HG03064 (cell line): ENCODE results near the gene TBC1D2.
A peak's percentile ranks its signal among the peaks of the same experiment; 100 is the strongest.
"Not testable (repeated sequence)": the region's sequence is repeated elsewhere in the genome, so short reads cannot be mapped to it uniquely, and the experiment has no call there.

ENCODE experiments used
- ATAC-seq: cut with Tn5 transposase; IDR thresholded peaks from one replicate; pipeline ENCODE4 v1.9.1; 2021; ENCODE audit warnings: low read depth; ENCODE audit not compliant: unreplicated experiment

TBC1D2 gene

GRCh38 chr9:98272083-98272482 is 16.6 kb upstream of the TBC1D2 start:
- ATAC-seq = no peak

DNA sequence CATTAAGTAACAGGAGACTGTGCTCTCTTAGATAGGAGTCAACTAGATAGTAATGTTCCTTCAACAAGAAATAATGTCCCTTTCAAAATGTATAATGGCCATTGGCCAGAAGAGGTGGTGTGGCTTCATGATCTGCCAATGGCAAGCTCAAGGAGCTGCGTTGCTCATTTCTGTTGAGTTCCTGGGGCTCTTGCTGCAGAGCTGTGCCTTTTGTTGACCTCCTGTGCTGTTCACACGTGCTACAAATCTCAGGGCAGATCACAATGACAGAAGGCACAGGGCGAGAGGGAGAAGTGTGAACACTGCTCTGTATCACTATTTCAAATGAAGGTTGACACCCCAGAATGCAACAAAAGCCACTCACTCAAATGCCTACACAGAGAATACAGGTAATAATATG is 16.0 kb upstream of the TBC1D2 start:
- no peak for ATAC-seq

- not testable (repeated sequence) for ATAC-seq
Measured at GRCh38 chr9:98270284-98270683, 14.8 kb upstream of the TBC1D2 start.

GRCh38 chr9:98269652-98270051 is 14.2 kb upstream of the TBC1D2 start:
- not testable (repeated sequence) for ATAC-seq

DNA sequence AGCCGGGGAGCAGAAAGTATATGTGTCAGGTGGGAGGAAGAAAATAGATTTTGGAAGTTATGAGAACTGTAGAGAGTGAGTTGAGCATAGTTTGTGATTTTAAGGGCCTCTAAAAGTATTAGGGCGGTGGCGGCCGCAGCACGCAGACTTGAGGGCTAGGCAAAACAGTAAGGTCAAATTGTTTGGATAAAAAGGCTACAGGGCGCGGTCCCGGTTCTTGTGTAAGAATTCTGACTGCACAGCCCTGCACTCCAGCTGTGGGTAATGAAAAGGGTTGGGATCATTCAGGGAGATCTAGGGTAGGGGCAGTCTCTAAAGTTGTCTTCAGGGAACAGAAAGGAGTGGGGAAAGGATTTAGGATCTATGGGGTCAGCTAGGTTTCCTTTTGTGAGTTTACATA is 12.1 kb upstream of the TBC1D2 start:
- ATAC-seq = not testable (repeated sequence)

- no peak for ATAC-seq
Measured at GRCh38 chr9:98264516-98264915, 9.1 kb upstream of the TBC1D2 start.

- no peak for ATAC-seq
Measured at GRCh38 chr9:98263482-98264357, 8.3 kb upstream of the TBC1D2 start.

DNA sequence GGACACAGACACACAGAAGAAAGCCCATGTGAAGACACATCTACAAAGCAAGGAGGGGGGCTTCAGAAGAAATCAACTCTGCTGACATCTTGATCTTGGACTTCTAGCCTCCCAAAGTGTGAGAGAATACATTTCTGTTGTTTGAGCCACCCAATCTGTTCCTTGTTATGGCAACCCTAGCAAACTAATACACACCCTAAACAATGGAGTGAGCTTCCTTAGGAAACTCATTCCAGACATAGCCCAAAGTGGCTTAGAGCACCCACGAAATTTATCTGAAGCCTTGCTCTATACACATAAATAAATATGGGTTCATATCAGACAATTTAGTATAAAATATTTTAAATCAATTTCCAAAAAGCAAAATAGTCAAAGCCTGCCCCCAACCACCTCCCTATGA is 7.6 kb upstream of the TBC1D2 start:
- ATAC-seq = no peak

- no peak for ATAC-seq
Measured at GRCh38 chr9:98262056-98262455, 6.6 kb upstream of the TBC1D2 start.

- ATAC-seq = no peak
Measured at GRCh38 chr9:98260635-98261034, 5.2 kb upstream of the TBC1D2 start.

DNA sequence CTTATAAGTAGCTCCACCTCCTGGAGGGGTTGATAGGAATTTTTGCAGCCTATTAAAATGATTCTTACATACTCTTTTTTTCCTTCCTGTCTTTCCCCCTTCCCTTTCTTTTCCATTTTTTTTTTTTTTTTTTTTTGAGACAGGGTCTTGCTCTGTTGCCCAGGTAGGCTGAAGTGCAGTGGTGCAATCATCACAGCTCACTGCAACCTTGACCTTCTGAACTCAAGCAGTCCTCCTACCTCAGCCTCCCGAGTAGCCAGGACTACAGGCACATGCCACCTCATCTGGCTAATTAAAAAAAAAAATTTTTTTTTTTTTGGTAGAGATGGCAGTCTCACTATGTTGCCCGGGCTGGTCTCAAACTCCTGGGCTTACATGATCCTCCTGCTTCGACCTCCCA is 4.3 kb upstream of the TBC1D2 start:
- ATAC-seq = no peak

GRCh38 chr9:98256756-98257155 is 1.3 kb upstream of the TBC1D2 start:
- no peak for ATAC-seq

DNA sequence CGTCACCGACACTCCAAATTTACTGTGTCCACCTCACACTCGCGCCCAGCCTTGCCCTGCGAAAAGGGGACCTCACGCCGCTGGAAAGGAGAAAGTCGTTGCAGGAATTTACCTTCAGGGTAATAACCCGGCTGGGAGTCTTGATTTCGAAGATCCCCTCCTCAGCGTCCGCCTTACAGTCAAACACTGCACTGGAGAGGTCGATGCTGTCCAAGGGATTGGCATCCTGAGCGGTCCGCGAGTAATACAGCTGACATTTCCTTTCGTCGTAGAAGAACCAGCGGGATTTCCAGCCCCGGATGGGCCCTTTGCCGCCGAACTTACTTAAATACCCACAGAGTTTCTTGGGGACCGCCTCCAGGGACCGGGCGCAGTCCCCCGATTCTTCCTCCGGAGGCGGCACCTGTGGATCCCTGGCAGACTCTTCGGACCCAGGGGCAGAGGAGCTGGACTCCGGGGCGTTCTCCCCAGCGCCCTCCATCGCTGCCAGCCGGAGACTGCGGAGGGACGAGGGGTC is 330 bp downstream of the TBC1D2 start:
- peak; percentile 23 for ATAC-seq

- ATAC-seq = no peak
Measured at GRCh38 chr9:98254228-98255060, 1.0 kb downstream of the TBC1D2 start.

GRCh38 chr9:98253565-98253964 is 1.9 kb downstream of the TBC1D2 start:
- no peak for ATAC-seq

DNA sequence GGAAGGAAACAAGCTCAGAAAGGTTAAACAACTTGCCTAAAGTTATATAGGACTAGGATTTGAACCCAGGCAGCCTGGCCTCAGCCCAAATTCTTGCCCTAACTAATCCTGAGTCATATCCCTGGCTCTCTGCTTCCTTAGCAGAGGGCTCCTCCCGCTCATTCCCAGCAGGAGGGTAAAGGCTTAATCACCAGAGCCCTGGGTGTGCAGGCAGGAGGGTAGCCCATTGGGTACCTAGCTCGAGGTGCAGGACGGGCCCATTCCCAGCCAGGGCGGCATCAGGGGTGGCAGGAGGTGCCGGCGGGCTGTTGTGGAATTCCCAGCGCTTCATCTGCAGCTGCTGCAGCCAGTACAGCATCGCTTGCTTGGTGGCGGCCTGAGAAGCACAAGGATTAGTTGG is 3.9 kb downstream of the TBC1D2 start:
- ATAC-seq = no peak

- no peak for ATAC-seq
Measured at GRCh38 chr9:98249771-98250170, 5.7 kb downstream of the TBC1D2 start.

DNA sequence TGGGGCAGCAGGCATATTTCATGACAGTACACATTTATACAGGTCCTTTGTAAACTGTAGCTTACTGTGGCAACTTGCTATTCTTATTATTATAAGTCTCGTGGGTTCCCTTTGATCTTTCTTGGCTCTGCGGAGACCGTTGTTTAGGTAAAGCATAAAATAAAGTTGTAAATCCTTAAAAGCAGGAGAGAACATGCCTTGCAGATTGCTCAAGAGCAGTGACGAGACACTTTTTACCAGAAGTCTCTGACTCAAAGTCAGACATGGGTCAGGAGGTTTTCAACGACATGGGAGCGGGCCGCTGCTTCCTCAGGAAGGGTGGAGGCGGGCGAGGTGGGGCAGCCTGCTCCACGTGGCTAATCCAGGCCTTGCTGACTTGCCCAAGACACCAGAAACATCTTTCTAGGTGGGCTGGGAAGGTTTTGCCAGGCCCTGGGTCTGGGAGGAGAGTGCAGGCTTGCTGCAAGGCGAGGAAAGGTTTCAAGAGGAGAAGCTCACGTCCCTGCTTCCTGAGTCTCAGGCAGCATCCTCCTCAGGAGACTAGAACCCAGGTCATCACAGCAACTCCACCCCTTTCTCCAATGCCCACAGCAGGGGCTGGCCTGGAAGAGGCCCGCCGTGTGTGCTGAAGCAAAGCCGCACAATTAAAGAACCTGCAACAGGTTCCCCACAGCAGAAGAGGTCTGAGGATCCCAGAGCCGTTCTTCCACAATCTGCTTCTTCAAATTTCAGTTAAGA is 6.5 kb downstream of the TBC1D2 start:
- ATAC-seq = no peak

GRCh38 chr9:98247831-98248657 is 7.4 kb downstream of the TBC1D2 start:
- ATAC-seq = no peak

GRCh38 chr9:98242426-98242825 is 13.0 kb downstream of the TBC1D2 start:
- ATAC-seq = no peak
